GM18526 (cell line): Measurements from ENCODE around the gene TMEM120B.
A peak's percentile ranks its signal among the peaks of the same experiment; 100 is the strongest.

Source experiments
- POLR2A ChIP-seq: IDR thresholded peaks from 3 replicates; pipeline ENCODE4 v1.6.1; 2011; ENCODE audit not compliant: insufficient read length; ENCODE audit errors: extremely low read depth

The TMEM120B gene

DNA sequence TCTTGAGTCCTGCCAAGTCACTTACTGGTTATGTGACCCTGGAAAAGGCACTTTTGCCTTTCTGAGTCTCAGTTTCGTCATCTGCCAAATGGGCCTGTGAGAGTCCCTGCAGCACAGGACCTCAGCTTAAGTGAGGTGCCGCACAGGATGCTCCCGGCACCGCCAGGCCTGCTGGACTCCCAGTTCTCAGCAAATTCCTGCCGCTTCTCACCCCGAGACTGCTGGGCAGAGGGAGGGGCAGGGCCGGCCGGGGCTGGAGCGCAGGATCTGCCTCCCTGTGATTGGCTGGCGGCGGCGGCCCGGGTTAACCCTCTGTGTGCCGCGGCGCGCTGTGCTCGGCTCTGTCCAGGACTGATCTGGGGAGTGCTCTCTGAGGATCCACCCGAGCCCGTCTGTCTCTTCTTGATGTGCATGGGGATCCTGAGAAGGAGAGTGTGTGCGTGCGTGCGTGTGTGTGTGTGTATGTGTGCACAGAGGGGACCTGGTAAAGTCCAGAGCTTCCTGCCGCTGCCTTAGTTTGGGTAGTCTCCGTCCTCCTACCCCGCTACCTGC lies 99.8 kb downstream of the TMEM120B start:
- peak; percentile 11 for TF ChIP-seq POLR2A

DNA sequence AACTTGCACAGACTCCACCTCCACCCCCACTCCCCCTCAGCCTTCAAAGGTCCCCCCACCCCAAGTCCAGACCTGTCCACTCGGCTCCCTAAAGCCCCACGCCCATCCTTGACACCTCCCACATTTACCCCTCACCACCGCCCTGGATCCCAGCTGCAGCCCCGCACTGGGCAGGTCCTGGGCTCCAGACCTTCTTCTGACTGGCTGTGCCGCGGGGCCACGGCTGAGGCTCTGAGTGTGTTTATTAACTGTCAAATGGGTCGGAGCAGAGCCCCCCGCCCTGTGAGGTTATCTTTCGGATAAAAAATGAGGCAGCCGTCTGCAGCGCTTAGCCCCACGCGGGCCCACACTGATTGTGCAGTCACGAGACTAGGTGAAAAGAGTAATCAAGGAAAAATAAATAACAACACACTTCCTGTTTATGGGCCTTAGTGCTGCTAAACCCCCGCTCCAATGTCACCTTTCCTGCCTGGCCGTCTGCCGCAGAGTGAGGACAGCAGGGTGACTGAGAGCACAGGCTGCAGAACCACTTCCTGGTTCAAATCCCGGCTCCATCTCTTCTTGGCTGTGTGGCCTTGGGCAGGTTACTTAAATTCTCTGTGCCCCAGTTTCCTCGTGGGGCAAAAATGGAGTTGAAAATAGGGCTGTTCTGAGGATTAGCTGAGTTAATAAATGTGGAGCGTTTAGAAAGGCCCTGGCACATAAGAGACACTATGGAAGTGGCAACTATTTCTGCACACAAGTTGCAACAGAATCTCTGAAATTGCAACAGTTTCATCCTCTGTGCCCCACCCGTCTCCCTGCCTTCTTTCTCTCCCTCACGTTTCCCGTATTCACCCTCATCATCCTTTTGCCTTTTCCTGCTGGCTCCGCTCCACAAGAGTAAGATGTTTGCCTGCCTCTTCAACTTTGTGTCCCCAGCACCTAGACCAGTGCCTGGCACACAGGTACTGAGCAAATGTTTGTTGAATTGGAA lies 100.7 kb downstream of the TMEM120B start:
- no peak for TF ChIP-seq POLR2A

DNA sequence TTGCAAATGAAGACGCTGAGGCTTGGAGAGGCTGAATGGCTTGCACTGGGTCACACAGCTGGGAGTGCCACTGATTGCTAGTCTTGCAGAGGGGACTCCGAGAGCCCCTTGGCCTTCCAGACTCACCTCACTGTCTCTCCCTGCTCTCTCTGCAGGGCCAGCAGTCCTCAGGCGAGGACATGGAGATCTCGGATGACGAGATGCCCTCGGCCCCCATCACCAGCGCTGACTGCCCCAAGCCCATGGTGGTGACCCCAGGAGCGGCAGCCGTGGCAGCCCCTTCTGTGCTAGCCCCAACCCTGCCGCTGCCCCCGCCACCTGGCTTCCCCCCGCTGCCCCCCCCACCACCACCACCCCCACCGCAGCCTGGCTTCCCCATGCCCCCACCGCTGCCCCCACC lies 101.4 kb downstream of the TMEM120B start:
- TF ChIP-seq POLR2A: no peak

DNA sequence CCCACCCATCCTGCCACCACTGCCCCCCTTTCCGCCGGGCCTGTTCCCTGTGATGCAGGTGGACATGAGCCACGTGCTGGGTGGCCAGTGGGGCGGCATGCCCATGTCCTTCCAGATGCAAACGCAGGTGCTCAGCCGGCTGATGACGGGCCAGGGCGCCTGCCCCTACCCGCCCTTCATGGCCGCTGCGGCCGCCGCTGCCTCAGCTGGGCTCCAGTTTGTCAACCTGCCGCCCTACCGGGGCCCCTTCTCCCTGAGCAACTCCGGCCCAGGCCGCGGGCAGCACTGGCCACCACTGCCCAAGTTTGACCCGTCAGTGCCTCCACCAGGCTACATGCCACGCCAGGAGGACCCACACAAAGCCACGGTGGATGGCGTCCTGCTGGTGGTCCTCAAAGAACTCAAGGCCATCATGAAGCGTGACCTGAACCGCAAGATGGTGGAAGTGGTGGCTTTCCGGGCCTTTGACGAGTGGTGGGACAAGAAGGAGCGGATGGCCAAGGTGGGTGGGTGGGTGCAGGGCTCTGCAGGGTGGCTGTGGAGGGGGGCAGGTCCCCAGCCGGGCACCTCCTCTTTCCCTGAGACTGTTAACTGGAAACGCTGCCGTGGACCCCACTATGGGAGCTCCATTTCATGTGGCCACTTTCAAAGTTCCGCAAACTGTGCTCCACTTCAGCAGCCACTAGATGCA lies 102.0 kb downstream of the TMEM120B start:
- TF ChIP-seq POLR2A: no peak

DNA sequence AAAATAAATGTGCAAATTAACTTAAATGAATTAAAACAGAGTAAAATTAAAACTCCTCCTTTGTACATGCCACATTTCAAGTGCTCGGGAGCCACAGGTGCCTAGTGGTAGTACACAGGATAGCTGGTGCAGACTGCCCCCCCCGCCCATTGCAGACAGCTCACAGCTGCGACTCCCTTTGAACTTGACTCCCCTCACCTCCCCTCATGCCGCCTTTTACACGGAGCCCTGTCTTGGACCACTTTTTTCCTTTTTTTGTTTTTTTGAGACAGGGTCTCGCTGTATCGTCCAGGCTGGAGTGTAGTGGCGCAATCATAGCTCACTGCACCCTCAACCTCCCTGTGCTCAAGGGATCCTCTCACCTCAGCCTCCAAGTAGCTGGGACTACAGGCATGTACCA lies 102.7 kb downstream of the TMEM120B start:
- no peak for TF ChIP-seq POLR2A

DNA sequence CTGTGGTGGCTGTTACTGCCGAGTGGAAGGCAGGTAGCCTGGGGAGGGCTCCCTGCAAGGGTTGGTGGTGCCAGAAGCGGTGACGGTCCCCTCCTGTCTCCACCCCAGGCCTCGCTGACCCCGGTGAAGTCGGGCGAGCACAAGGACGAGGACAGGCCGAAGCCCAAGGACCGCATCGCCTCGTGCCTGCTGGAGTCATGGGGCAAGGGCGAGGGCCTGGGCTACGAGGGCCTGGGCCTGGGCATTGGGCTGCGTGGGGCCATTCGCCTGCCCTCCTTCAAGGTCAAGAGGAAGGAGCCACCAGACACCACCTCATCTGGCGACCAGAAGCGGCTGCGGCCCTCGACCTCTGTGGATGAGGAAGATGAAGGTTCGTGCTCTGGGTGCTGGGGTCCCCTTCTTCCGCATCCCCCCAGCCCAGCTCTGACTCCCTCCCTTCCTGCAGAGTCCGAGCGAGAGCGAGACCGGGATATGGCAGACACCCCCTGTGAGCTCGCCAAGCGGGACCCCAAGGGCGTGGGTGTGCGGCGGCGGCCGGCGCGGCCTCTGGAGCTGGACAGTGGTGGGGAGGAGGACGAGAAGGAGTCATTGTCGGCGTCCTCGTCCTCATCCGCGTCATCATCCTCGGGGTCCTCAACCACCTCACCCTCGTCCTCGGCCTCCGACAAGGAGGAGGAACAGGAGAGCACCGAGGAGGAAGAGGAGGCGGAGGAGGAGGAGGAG lies 104.5 kb downstream of the TMEM120B start:
- TF ChIP-seq POLR2A: no peak

DNA sequence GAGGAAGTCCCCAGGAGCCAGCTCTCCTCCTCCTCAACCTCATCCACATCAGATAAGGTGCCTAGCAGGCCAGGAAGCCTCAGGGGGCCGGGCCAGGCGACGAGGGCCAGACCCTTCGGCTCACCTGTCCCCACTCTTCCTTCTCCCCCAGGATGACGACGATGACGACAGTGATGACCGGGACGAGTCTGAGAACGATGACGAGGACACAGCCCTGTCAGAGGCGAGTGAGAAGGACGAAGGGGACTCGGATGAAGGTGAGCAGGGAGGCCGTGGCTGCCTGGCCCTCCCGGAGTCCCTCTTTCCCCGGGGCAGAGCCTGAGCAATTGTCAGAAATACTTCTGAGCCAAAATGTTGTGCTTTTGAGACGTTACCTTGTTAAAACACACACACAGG lies 105.1 kb downstream of the TMEM120B start:
- TF ChIP-seq POLR2A: no peak

DNA sequence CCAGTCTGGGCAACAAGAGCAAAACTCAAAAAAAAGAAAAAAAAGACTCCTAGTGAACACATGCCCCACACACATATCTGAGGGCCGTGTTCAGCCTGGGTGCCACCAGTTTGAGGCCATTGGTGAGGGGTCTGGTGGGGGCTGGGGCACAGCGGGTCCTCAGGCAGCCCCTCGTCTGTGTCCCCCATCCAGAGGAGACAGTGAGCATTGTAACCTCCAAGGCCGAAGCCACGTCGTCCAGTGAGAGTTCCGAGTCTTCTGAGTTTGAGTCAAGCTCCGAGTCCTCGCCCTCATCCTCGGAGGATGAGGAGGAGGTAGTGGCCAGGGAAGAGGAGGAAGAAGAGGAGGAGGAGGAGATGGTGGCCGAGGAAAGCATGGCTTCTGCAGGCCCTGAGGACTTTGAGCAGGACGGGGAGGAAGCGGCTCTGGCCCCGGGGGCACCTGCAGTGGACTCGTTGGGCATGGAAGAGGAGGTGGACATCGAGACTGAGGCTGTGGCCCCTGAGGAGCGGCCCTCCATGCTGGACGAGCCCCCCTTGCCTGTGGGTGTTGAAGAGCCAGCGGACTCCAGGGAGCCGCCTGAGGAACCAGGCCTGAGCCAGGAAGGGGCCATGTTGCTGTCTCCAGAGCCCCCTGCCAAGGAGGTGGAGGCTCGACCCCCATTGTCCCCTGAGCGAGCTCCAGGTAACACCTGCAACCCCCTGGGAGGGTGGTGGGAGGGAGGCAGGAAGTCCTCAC lies 106.8 kb downstream of the TMEM120B start:
- TF ChIP-seq POLR2A: no peak

DNA sequence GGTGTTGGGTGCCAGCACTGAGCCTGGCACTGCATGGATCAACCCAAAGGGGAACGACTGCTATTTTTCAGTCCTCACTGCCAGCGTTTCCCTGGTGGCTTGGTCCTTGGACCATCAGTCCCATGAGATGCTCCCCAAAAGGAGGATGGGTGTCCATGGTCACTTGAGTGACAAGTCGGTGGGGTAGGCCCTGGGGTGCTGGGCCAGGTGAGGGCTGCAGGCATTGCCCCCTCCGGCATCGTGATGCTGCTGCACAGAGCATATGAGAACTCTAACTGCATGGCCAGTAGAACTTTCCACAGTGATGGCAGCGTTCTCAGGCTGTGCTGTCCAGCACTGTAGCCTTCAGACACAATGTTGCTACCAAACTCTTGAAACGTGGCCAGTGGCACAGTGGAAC lies 107.5 kb downstream of the TMEM120B start:
- no peak for TF ChIP-seq POLR2A

DNA sequence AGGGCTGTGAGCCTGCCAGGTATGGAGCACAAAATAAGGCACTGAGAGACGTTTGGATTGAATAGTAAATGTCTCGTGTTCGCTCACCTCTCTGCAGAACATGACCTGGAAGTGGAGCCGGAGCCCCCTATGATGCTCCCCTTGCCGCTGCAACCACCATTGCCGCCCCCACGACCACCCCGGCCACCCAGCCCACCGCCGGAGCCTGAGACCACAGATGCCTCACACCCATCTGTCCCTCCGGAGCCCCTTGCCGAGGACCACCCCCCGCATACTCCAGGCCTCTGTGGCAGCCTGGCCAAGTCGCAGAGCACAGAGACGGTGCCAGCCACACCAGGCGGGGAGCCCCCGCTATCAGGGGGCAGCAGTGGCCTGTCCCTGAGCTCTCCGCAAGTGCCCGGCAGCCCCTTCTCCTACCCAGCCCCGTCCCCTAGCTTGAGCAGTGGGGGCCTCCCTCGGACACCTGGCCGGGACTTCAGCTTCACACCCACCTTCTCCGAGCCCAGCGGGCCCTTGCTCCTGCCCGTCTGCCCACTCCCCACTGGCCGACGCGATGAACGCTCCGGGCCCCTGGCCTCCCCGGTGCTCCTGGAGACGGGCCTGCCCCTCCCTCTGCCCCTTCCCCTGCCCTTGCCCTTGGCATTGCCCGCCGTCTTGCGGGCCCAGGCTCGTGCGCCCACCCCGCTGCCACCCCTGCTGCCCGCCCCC lies 110.0 kb downstream of the TMEM120B start:
- no peak for TF ChIP-seq POLR2A

DNA sequence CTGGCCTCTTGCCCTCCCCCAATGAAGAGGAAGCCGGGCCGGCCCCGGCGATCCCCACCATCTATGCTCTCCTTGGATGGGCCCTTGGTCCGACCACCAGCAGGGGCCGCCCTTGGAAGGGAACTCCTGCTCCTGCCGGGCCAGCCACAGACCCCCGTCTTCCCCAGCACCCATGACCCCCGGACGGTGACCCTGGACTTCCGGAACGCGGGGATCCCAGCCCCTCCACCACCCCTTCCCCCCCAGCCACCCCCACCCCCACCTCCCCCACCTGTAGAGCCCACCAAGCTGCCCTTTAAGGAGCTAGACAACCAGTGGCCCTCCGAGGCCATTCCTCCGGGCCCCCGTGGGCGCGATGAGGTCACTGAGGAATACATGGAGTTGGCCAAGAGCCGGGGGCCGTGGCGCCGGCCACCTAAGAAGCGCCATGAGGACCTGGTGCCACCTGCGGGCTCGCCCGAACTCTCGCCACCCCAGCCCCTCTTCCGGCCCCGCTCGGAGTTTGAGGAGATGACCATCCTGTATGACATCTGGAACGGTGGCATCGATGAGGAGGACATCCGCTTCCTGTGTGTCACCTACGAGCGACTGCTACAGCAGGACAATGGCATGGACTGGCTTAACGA lies 110.7 kb downstream of the TMEM120B start:
- no peak for TF ChIP-seq POLR2A

DNA sequence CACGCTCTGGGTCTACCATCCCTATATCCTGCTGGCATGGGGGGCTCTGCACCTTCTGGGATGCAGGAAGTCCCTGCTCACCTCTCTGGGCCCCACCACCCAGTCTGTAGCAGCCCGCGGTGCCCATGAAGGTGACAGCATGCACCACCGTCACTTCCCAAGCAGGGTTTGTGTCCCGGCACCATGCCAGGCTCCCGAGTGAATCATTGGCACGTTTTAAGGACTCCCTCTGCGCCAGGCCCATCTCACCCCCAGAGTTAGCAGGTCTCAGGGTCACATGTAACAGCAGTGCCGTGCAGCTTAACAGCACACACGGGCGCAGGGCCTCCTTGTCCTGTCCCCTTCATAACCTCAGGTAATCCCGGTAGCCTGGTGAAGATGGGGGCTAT lies 111.2 kb downstream of the TMEM120B start:
- no peak for TF ChIP-seq POLR2A

DNA sequence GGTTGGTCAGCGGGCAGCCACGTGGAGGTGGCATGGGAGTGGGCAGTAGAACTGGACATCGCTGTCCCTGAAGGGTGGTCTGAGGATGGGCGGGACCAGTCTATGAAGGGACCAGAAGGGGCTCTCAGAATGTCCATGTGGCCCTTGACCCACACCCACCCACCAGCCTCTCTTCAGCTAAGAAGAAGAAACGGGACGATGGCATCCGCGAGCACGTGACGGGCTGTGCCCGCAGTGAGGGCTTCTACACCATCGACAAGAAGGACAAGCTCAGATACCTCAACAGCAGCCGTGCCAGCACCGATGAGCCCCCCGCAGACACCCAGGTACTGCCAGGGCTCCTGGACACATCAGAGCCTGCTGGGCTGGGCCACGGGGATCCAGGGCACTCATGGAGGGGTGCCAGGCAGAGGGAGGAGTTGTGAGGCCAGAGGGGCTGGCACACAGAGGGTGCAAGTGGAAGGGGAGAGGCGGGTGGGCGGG lies 112.5 kb downstream of the TMEM120B start:
- no peak for TF ChIP-seq POLR2A

DNA sequence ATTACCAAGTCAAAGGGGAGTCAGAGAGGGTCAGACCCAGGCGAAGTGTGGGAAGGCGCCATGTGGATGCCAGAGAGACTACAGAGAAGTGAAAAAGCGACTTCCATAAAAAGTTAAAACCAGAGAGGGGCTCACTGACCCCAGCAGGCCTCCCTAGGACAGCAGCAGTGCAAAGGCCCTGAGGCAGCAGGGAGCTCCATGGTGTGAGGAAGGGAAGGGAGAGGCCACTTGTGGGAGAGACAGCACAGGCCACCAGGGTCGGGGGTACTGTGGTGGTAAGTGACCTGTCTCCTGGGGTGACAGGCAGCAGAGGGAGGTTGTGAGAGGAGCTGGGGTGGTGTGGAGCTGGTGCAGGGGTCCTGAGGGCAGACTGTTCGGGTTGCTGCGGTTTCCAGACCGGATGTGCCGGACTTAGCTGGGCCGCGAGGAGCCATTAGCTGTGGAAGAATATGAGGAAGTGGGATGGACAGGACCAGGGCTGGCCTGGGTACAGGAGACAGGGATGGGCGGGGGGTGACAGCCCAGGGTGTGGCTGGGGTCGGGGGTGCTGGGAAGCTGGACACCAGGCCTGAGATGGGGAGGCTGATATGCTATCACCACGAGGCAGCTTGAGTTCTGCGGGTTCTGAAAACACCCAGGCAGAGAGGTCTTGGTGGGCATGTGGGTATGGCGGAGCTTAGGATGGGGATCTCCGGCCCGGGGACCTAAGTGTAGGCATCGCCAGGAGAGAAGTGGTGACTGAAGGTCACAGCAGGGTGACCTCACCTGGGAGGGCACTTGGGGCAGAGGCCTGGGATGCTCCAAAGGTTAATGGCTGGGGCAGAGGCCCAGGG lies 114.0 kb downstream of the TMEM120B start:
- TF ChIP-seq POLR2A: no peak
